Fibroblast of lung (primary cell): ENCODE results near the gene PHETA1. TPM values are rescaled to one million over a fixed set of nuclear protein-coding genes. Genes with fewer than 3 reads are reported as not detected.
"Not testable (repeated sequence)": the region's sequence is repeated elsewhere in the genome, so short reads cannot be mapped to it uniquely, and the experiment has no call there.

ENCODE experiments used
- DNase-seq, 2 donors: peaks; one replicate each; pipeline versions ENCODE4 v3.0.0 to v3.0.0-alpha.2; 2010; ENCODE audit warnings: low read depth in 2 of 2
- H2AFZ ChIP-seq: 2 replicates; pipeline ENCODE4 v1.5.1; 2012; ENCODE audit warnings: low read length, control low read depth, inconsistent platforms
- H3K27ac ChIP-seq: 2 replicates; pipeline ENCODE4 v1.5.1; 2011; ENCODE audit warnings: low read length, control low read depth; ENCODE audit not compliant: insufficient read depth
- H3K27me3 ChIP-seq: 2 replicates; pipeline ENCODE4 v1.5.1; 2011; ENCODE audit warnings: mild to moderate bottlenecking, low read length; ENCODE audit not compliant: control insufficient read depth, insufficient read depth
- H3K36me3 ChIP-seq: 2 replicates; pipeline ENCODE4 v1.5.1; 2011; ENCODE audit warnings: low read length; ENCODE audit not compliant: control insufficient read depth, insufficient read depth
- H3K4me1 ChIP-seq: 2 replicates; pipeline ENCODE4 v1.5.1; 2011; ENCODE audit warnings: low read length; ENCODE audit not compliant: control insufficient read depth, insufficient read depth; ENCODE audit errors: extremely low read depth
- H3K4me2 ChIP-seq: 2 replicates; pipeline ENCODE4 v1.5.1; 2011; ENCODE audit warnings: low read length, control low read depth; ENCODE audit not compliant: insufficient read depth; ENCODE audit errors: extremely low read depth
- H3K4me3 ChIP-seq, 4 experiments: fragments of 200-600 bp in 1 of 4; sonication (generic) in 1 of 4; replicated peaks in 1 of 4; 2 replicates each; pipeline ENCODE4 v1.5.1; 2011 to 2016; ENCODE audit warnings: low read length in 4 of 4, low read depth in 3 of 4, mild to moderate bottlenecking in 3 of 4, control low read depth in 2 of 4, inconsistent platforms in 1 of 4, mixed read lengths in 1 of 4; ENCODE audit not compliant: insufficient read depth in 1 of 4; ENCODE audit errors: control extremely low read depth in 1 of 4
- H3K79me2 ChIP-seq: 2 replicates; pipeline ENCODE4 v1.5.1; 2012; ENCODE audit warnings: mild to moderate bottlenecking, low read length, inconsistent platforms; ENCODE audit not compliant: control insufficient read depth, insufficient read depth
- H3K9ac ChIP-seq: 2 replicates; pipeline ENCODE4 v1.5.1; 2011; ENCODE audit warnings: mild to moderate bottlenecking, low read length, control low read depth; ENCODE audit not compliant: insufficient read depth
- H3K9me3 ChIP-seq: 2 replicates; pipeline ENCODE4 v1.5.1; 2012; ENCODE audit warnings: low read depth, low read length; ENCODE audit not compliant: control insufficient read depth, insufficient read depth
- H4K20me1 ChIP-seq: 2 replicates; pipeline ENCODE4 v1.5.1; 2011; ENCODE audit warnings: low read length; ENCODE audit not compliant: control insufficient read depth, insufficient read depth; ENCODE audit errors: extremely low read depth
- EZH2 ChIP-seq: IDR thresholded peaks from 2 replicates; pipeline ENCODE4 v1.5.1; 2012; ENCODE audit warnings: low read length, control low read depth, mild to moderate bottlenecking; ENCODE audit errors: missing control alignments
- polyA plus RNA-seq, 2 donors: library from polyadenylated mRNA; depleted of rRNA in 1 of 2; stranded (reverse) in 1 of 2; unstranded in 1 of 2; fragments of >200 nt; gene quantifications; 2 replicates each; pipeline ENCODE4 v1.2.1, GENCODE V29; 2011 to 2012; ENCODE audit warnings: missing spikeins in 1 of 2
- total RNA-seq: library from RNA; depleted of rRNA; stranded (reverse); fragments of >200 nt; gene quantifications from 2 replicates; pipeline ENCODE4 v1.2.1, GENCODE V29; 2014
- TF ChIP-seq, protein P1 (sequence below), 2 donors: IDR thresholded peaks in 1 of 2; conservative IDR thresholded peaks in 1 of 2; 1 replicate in 1 of 2; 2 replicates in 1 of 2; pipeline ENCODE4 v1.5.1; 2011 to 2012; ENCODE audit warnings: low read length in 2 of 2, control low read depth in 1 of 2, inconsistent platforms in 1 of 2, low read depth in 1 of 2, mild to moderate bottlenecking in 1 of 2

The PHETA1 gene
- total and polyA plus RNA-seq, 2 donors (not counting 1 experiment from before 2014, with no cell fraction given): 2.6 to 3.8 TPM

DNA sequence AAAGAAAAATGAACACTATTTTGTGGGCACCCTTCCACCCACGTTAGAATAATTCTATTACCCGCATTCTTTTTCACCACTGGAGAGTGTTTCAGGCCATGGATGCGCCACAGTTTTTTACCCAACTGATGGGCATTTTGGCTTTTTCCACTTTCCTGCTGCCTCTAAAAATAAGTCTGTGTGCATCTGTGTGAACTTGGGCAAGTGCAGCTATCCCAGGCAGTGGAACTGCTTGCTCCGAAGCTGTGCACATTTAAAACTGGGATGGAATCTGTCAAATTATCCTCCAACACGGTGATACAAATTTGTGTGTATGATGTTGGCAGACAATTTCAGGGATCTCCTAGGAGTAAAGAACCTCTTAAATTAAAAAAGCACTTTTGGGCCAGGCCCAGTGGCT is 31.5 kb downstream of the PHETA1 start:
- no peak overlapping the region for H2AFZ ChIP-seq
- H3K4me1 ChIP-seq: no peaks in the 10 kb centered on the region
- no peaks in the 10 kb centered on the region for H4K20me1 ChIP-seq
- H3K27ac ChIP-seq: no peak overlapping the region
- DNase-seq: no peak
- H3K79me2 ChIP-seq: no peaks in the 10 kb centered on the region
- H3K9me3 ChIP-seq: no peaks in the 10 kb centered on the region
- H3K4me3 ChIP-seq: no peak overlapping the region
- H3K27me3 ChIP-seq: peaks cover 2% of the 10 kb centered on the region
- no peak for TF ChIP-seq EZH2
- TF ChIP-seq, protein P1, sequence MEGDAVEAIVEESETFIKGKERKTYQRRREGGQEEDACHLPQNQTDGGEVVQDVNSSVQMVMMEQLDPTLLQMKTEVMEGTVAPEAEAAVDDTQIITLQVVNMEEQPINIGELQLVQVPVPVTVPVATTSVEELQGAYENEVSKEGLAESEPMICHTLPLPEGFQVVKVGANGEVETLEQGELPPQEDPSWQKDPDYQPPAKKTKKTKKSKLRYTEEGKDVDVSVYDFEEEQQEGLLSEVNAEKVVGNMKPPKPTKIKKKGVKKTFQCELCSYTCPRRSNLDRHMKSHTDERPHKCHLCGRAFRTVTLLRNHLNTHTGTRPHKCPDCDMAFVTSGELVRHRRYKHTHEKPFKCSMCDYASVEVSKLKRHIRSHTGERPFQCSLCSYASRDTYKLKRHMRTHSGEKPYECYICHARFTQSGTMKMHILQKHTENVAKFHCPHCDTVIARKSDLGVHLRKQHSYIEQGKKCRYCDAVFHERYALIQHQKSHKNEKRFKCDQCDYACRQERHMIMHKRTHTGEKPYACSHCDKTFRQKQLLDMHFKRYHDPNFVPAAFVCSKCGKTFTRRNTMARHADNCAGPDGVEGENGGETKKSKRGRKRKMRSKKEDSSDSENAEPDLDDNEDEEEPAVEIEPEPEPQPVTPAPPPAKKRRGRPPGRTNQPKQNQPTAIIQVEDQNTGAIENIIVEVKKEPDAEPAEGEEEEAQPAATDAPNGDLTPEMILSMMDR (conservative IDR thresholded peaks at IDR 0.05 in 1 of 2, IDR thresholded peaks at IDR 0.05 in 1 of 2; ENCODE audit: low read depth in 1 of 2, low read length in 2 of 2): no peak
- H3K9ac ChIP-seq: no peak overlapping the region
- no peaks in the 10 kb centered on the region for H3K36me3 ChIP-seq
- H3K4me2 ChIP-seq: no peak overlapping the region

DNA sequence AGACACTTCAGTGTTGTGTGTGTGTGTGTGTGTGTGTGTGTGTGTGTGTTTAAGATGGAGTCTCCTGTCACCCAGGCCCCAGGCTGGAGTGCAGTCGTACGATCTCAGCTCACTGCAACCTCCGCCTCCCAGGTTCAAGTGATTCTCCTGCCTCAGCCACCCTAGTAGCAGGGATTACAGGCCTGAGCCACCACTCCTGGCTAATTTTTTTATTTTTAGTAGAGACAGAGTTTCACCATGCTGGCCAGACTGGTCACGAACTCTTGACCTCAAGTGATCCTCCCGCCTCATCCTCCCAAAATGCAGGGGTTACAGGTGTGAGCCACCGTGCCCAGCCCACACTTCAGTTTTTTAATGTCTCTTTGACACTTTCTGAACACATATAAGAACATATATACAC is 32.5 kb downstream of the PHETA1 start:
- not testable (repeated sequence) for H2AFZ ChIP-seq, H3K27me3 ChIP-seq, H3K36me3 ChIP-seq, H3K4me3 ChIP-seq, H3K79me2 ChIP-seq, DNase-seq, H4K20me1 ChIP-seq, H3K4me1 ChIP-seq, H3K9ac ChIP-seq, H3K27ac ChIP-seq, H3K4me2 ChIP-seq, H3K9me3 ChIP-seq

DNA sequence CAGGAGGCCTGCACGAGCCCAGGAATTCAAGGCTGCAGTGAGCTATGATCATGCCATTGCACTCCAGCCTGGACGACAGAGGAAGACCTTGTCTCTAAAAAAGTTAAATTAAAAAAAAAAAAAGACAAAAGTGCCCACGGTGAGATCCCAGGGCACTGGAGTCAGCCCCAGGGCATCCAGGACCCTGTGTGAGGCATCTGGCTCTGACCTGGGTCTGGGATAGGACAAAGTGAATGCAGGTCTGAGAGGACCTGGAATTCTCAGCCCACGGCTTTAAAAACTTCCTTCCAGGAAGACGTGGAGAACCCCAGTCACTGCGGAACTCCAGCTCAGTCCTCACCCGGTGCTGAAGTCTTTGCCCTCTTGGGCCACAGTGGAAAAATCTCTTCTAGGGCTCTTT is 33.1 kb downstream of the PHETA1 start:
- Histone ChIP-seq H3K27ac (no peak overlapping the region), H3K4me1 (no peaks in the 10 kb centered on the region), H3K4me3 (no peak overlapping the region), H3K79me2 (no peaks in the 10 kb centered on the region), H2AFZ (no peak overlapping the region), H3K4me2 (no peak overlapping the region), H3K9ac (no peak overlapping the region), H3K36me3 (no peaks in the 10 kb centered on the region), H3K27me3 (peaks cover 2% of the 10 kb centered on the region), H3K9me3 (no peaks in the 10 kb centered on the region), H4K20me1 (no peaks in the 10 kb centered on the region)
- DNase-seq: no peak
- TF ChIP-seq, protein P1 (conservative IDR thresholded peaks at IDR 0.05 in 1 of 2, IDR thresholded peaks at IDR 0.05 in 1 of 2; ENCODE audit: low read depth in 1 of 2, low read length in 2 of 2): no peak
- no peak for TF ChIP-seq EZH2

DNA sequence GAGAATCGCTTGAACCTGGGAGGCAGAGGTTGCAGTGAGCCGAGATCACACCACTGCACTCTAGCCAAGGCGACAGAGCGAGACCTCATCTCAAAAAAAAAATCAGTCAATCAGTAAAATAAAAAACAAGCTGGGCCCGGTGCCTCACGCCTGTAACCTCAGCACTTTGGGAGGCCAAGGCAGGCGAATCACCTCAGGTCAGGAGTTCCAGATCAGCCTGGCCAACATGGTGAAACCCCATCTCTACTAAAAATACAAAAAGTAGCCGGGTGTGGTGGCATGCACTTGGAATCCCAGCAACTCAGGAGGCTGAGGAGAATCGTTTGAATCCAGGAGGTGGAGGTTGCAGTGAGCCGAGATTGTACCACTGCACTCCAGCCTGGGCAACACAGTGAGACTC is 33.6 kb downstream of the PHETA1 start:
- H4K20me1 ChIP-seq, H2AFZ ChIP-seq, DNase-seq, H3K4me3 ChIP-seq, H3K36me3 ChIP-seq, H3K9me3 ChIP-seq, H3K9ac ChIP-seq, H3K4me2 ChIP-seq, H3K27me3 ChIP-seq, H3K79me2 ChIP-seq, H3K27ac ChIP-seq, H3K4me1 ChIP-seq: not testable (repeated sequence)
